ENCODE results near the gene GOLGA6A. TPM values are rescaled to one million over a fixed set of nuclear protein-coding genes. Genes with fewer than 3 reads are reported as not detected.

GOLGA6A gene
- total and polyA plus RNA-seq, 7 donors = 0.08 to 1.1 (median 0.16) TPM; not detected in 4

- Histone ChIP-seq H3K9me3 (no peaks in the 10 kb centered on the region), H3K4me1 (no peaks in the 10 kb centered on the region), H3K4me3 (no peak overlapping the region), H3K27ac (no peak overlapping the region), H3K36me3 (ENCODE audit: insufficient read depth in 1 of 2, low read depth in 1 of 2) (peaks cover 5 to 58% of the 10 kb centered on the region in 2 donors), H3K27me3 (ENCODE audit: insufficient read depth in 3 of 3, low read length in 2 of 3) (no peaks in the 10 kb centered on the region)
- ATAC-seq (peak in 1 of 4 donors; percentile 50), DNase-seq (no peak)
- no peak for TF ChIP-seq CTCF (IDR thresholded peaks at IDR 0.05)
- intact Hi-C loops (cut with DNase I) = no loop called here
- 27 to 34% (median 28%) methylated on average over 5 of the region's 5 CpGs for WGBS, 3 donors
Measured at GRCh38 chr15:74025436-74025835, 56.9 kb downstream of the GOLGA6A start.

GRCh38 chr15:74024687-74025086 is 57.7 kb downstream of the GOLGA6A start:
- Histone ChIP-seq H3K4me3 (no peak overlapping the region), H3K4me1 (no peaks in the 10 kb centered on the region), H3K36me3 (ENCODE audit: insufficient read depth in 1 of 2, low read depth in 1 of 2) (peaks cover 5 to 58% of the 10 kb centered on the region in 2 donors), H3K27me3 (ENCODE audit: insufficient read depth in 3 of 3, low read length in 2 of 3) (no peaks in the 10 kb centered on the region), H3K9me3 (no peaks in the 10 kb centered on the region), H3K27ac (no peak overlapping the region)
- ATAC-seq (no peak), DNase-seq (no peak)
- no peak for TF ChIP-seq CTCF (IDR thresholded peaks at IDR 0.05)
- intact Hi-C loops (cut with DNase I) = no loop called here
- 40 to 86% (median 55%) methylated on average over 2 of the region's 2 CpGs for WGBS, 3 donors

- Histone ChIP-seq H3K4me1 (no peaks in the 10 kb centered on the region), H3K27ac (no peak overlapping the region), H3K27me3 (ENCODE audit: insufficient read depth in 3 of 3, low read length in 2 of 3) (no peaks in the 10 kb centered on the region), H3K36me3 (ENCODE audit: insufficient read depth in 1 of 2, low read depth in 1 of 2) (peaks cover 5 to 53% of the 10 kb centered on the region in 2 donors), H3K4me3 (no peak overlapping the region), H3K9me3 (no peaks in the 10 kb centered on the region)
- intact Hi-C loops (cut with DNase I) = no loop called here
- 95% methylated on average over 66 of the region's 66 CpGs for WGBS, 3 donors
- DNase-seq (no peak), ATAC-seq (no peak)
- TF ChIP-seq CTCF (IDR thresholded peaks at IDR 0.05) = no peak
Measured at GRCh38 chr15:74022706-74023470, 59.5 kb downstream of the GOLGA6A start.

Other genes with a start within 250 kb of the GOLGA6A start
- not detected for gene TBC1D21, start 209.0 kb downstream of the GOLGA6A start, total RNA-seq
- not detected for gene TBC1D21, start 209.0 kb downstream of the GOLGA6A start, polyA plus RNA-seq
- gene LOXL1, start 156.1 kb downstream of the GOLGA6A start, total RNA-seq = 1 to 10 TPM; 5.1 to 8.7 (median 6.3) TPM
- gene LOXL1, start 156.1 kb downstream of the GOLGA6A start, polyA plus RNA-seq = 1 to 10 TPM; 1.6 to 5.1 (median 4.3) TPM
- 10 to 100 TPM; 18.3 to 26.2 (median 22.7) TPM for gene STOML1, start 90.3 kb downstream of the GOLGA6A start, total RNA-seq
- gene STOML1, start 90.3 kb downstream of the GOLGA6A start, polyA plus RNA-seq = 10 to 100 TPM; 22.0 to 34.4 (median 33.0) TPM
- gene PML, start 87.8 kb downstream of the GOLGA6A start, total RNA-seq = 10 to 100 TPM; 15.0 to 22.6 (median 15.6) TPM
- gene PML, start 87.8 kb downstream of the GOLGA6A start, polyA plus RNA-seq = 10 to 100 TPM in 1 of 3 donors, 1 to 10 TPM in 2; 6.7 to 10.2 (median 7.5) TPM
- gene ISLR2, start 48.0 kb upstream of the GOLGA6A start, total RNA-seq = 1 to 10 TPM; 1.1 to 2.2 (median 1.6) TPM
- 1 to 10 TPM; 1.2 to 1.7 (median 1.4) TPM for gene ISLR2, start 48.0 kb upstream of the GOLGA6A start, polyA plus RNA-seq
- 10 to 100 TPM in 2 of 4 donors, 1 to 10 TPM in 2; 2.6 to 18.0 (median 7.8) TPM for gene ISLR, start 91.2 kb upstream of the GOLGA6A start, total RNA-seq
- 1 to 10 TPM; 2.6 to 4.1 (median 4.1) TPM for gene ISLR, start 91.2 kb upstream of the GOLGA6A start, polyA plus RNA-seq
- gene STRA6, start 120.2 kb upstream of the GOLGA6A start, total RNA-seq = not detected
- under 1 TPM in 1 of 3 donors, not detected in 2; 0.05 TPM for gene STRA6, start 120.2 kb upstream of the GOLGA6A start, polyA plus RNA-seq
- not detected for gene CCDC33, start 153.8 kb upstream of the GOLGA6A start, total RNA-seq
- under 1 TPM in 2 of 3 donors, not detected in 1; 0.01 to 0.03 TPM for gene CCDC33, start 153.8 kb upstream of the GOLGA6A start, polyA plus RNA-seq

Measured in psoas muscle (tissue), 8 donors.